HepG2 (cell line): ENCODE data around the gene VPS50. TPM values are rescaled to one million over a fixed set of nuclear protein-coding genes. Genes with fewer than 3 reads are reported as not detected.

Experiments used
- ATAC-seq: fragments of 200-7000 bp; cut with Tn5 transposase; 3 replicates; pipeline ENCODE4 v1.9.1; 2020; ENCODE audit warnings: mild to moderate bottlenecking, moderate library complexity
- BruUV-seq: library from RNA; stranded (reverse); fragments of 400-500 nt; replicated peaks from 2 replicates; lab custom pipeline; 2021; lab: Mats Ljungman, UMichigan
- CTCF ChIA-PET: fragments of 300-600 bp; formaldehyde crosslinking; extraction: SDS; loops from one replicate; lab custom pipeline; 2021; ENCODE audit warnings: low total read pairs, inconsistent platforms, low intra/inter-chr PET ratio; lab: Yijun Ruan, JAX
- POLR2A ChIA-PET: fragments of 350-600 bp; sonication (Branson Sonifier 250); formaldehyde crosslinking; loops from one replicate; lab custom pipeline; 2020; ENCODE audit warnings: antibody characterized with exemption, inconsistent platforms; lab: Yijun Ruan, JAX
- DNase-seq: peaks from one replicate; pipeline ENCODE4 v3.0.0-alpha.2; 2015; ENCODE audit warnings: low spot score
- FAIRE-seq: peaks from 3 replicates; lab custom pipeline; 2011; peaks lifted over from hg19 to GRCh38; lab: Jason Lieb, UNC
- H2AFZ ChIP-seq: one replicate; pipeline ENCODE4 v1.6.1; 2011; ENCODE audit warnings: low read length, inconsistent platforms
- H3K27ac ChIP-seq: fragments of 300-600 bp; 3 replicates; pipeline ENCODE4 v1.8.0; 2011; ENCODE audit warnings: mixed run types, mild to moderate bottlenecking, mixed read lengths, low read length, inconsistent platforms; ENCODE audit not compliant: insufficient read depth; ENCODE audit errors: extremely low read length
- H3K27me3 ChIP-seq, 2 experiments: fragments of 200-600 bp in 1 of 2; 2 replicates in 1 of 2; 3 replicates in 1 of 2; pipeline versions ENCODE4 v1.6.0 to v1.8.0; 2011; ENCODE audit warnings: low read length in 2 of 2, mild to moderate bottlenecking in 2 of 2, moderate library complexity in 2 of 2, inconsistent platforms in 1 of 2; ENCODE audit not compliant: insufficient read depth in 2 of 2, control insufficient read depth in 1 of 2
- H3K36me3 ChIP-seq, 2 experiments: fragments of 200-600 bp in 1 of 2; replicated peaks in 1 of 2; 2 replicates in 1 of 2; 3 replicates in 1 of 2; pipeline versions ENCODE4 v1.5.1 to v1.8.0; 2011; ENCODE audit warnings: low read length in 2 of 2, inconsistent platforms in 1 of 2; ENCODE audit not compliant: insufficient read depth in 2 of 2, control insufficient read depth in 1 of 2
- H3K4me1 ChIP-seq: 2 replicates; pipeline ENCODE4 v1.5.1; 2012; ENCODE audit warnings: low read length, inconsistent platforms; ENCODE audit not compliant: insufficient read depth
- H3K4me2 ChIP-seq: 2 replicates; pipeline ENCODE4 v1.6.0; 2011; ENCODE audit warnings: low read depth, low read length, inconsistent platforms
- H3K4me3 ChIP-seq, 3 experiments: fragments of 200-600 bp in 1 of 3; sonication (generic), shearing (Covaris generic) in 1 of 3; replicated peaks in 1 of 3; 2 replicates each; pipeline ENCODE4 v1.5.1; 2011 to 2016; ENCODE audit warnings: low read length in 3 of 3, inconsistent platforms in 2 of 3, low read depth in 2 of 3, mild to moderate bottlenecking in 2 of 3, control low read depth in 1 of 3, mixed read lengths in 1 of 3; ENCODE audit not compliant: insufficient read depth in 1 of 3
- H3K79me2 ChIP-seq: one replicate; pipeline ENCODE4 v1.6.1; 2011; ENCODE audit warnings: low read length, inconsistent platforms; ENCODE audit not compliant: insufficient read depth
- H3K9ac ChIP-seq: 2 replicates; pipeline ENCODE4 v1.6.0; 2011; ENCODE audit warnings: mild to moderate bottlenecking, low read depth, low read length, inconsistent platforms; ENCODE audit not compliant: insufficient read depth
- H3K9me3 ChIP-seq: 2 replicates; pipeline ENCODE4 v1.5.1; 2012; ENCODE audit warnings: mild to moderate bottlenecking, low read length
- H4K20me1 ChIP-seq: 2 replicates; pipeline ENCODE4 v1.6.0; 2011; ENCODE audit warnings: inconsistent platforms, mild to moderate bottlenecking, low read length, moderate library complexity; ENCODE audit not compliant: insufficient read depth
- BRD4 ChIP-seq: sonication (generic); formaldehyde crosslinking; IDR thresholded peaks from 2 replicates; pipeline ENCODE4 v1.4.0; 2020; ENCODE audit warnings: missing genetic modification reagents
- CHD4 ChIP-seq: fragments of 200-600 bp; sonication (generic); IDR thresholded peaks from 2 replicates; pipeline ENCODE4 v1.7.0; 2017; ENCODE audit warnings: mild to moderate bottlenecking, low read length, borderline replicate concordance
- EEA1 ChIP-seq: sonication (generic); formaldehyde crosslinking; IDR thresholded peaks from 2 replicates; pipeline ENCODE4 v1.5.1; 2020; ENCODE audit warnings: mild to moderate bottlenecking, missing genetic modification reagents, borderline replicate concordance
- GABPA ChIP-seq, 2 experiments: IDR thresholded peaks; 2 replicates each; pipeline ENCODE4 v1.6.1; 2011 to 2016; ENCODE audit warnings: low read depth in 2 of 2, low read length in 1 of 2, missing biosample characterization in 1 of 2, missing genetic modification characterization in 1 of 2
- HNF4G ChIP-seq, 2 experiments: sonication (generic) in 1 of 2; formaldehyde crosslinking in 1 of 2; IDR thresholded peaks; 2 replicates each; pipeline versions ENCODE4 v1.4.0 to v1.6.1; 2011 to 2020; ENCODE audit warnings: borderline replicate concordance in 2 of 2, low read depth in 2 of 2, mild to moderate bottlenecking in 2 of 2, low read length in 1 of 2, missing genetic modification reagents in 1 of 2, moderate library complexity in 1 of 2
- NR2F2 ChIP-seq: IDR thresholded peaks from 2 replicates; pipeline ENCODE4 v1.6.1; 2012; ENCODE audit warnings: low read depth, inconsistent platforms, borderline replicate concordance
- POLR2AphosphoS2 ChIP-seq: IDR thresholded peaks from 2 replicates; pipeline ENCODE4 v1.6.1; 2011; ENCODE audit warnings: low read depth, low read length, improper control_type of control experiment
- ZMAT3 ChIP-seq: sonication (generic); formaldehyde crosslinking; conservative IDR thresholded peaks from 2 replicates; pipeline ENCODE4 v1.7.0; 2021; ENCODE audit warnings: missing genetic modification reagents
- ZNF17 ChIP-seq: sonication (generic); formaldehyde crosslinking; IDR thresholded peaks from 2 replicates; pipeline ENCODE4 v1.5.0; 2020; ENCODE audit warnings: mild to moderate bottlenecking, missing genetic modification reagents
- ZNF670 ChIP-seq: sonication (generic); formaldehyde crosslinking; IDR thresholded peaks from 2 replicates; pipeline ENCODE4 v1.8.0; 2022; ENCODE audit warnings: mild to moderate bottlenecking, missing genetic modification reagents, borderline replicate concordance
- ZSCAN31 ChIP-seq: sonication (generic); formaldehyde crosslinking; IDR thresholded peaks from 2 replicates; pipeline ENCODE4 v1.5.0; 2020; ENCODE audit warnings: low read depth, mild to moderate bottlenecking, missing genetic modification reagents
- WGBS: methylation state at CpG from one replicate; pipeline ENCODE4 v1.1.6; 2017; ENCODE audit warnings: low lambda C conversion rate; 5-methylcytosine and 5-hydroxymethylcytosine counted together
- in situ Hi-C: cut with HindIII; loops from 2 replicates; pipeline ENCODE4 v1.10.0; 2017; ENCODE audit warnings: low pct_unique_long_range_greater_than_20kb; ENCODE audit not compliant: extremely low pct_ligation_motif_present
- intact Hi-C: fragments of 100-400 bp; cut with micrococcal nuclease; formaldehyde crosslinking; loops from one replicate; pipeline ENCODE4 v1.10.0; 2022; ENCODE audit not compliant: unreplicated experiment
- polyA plus RNA-seq, 8 experiments: library from polyadenylated mRNA; depleted of rRNA in 3 of 8; stranded (reverse) in 7 of 8; unstranded in 1 of 8; fragments of >200 nt; fragmentation: Illumina TruSeq in 4 of 8; extraction: Trizol in 4 of 8; gene quantifications; 2 replicates each; pipeline versions ENCODE4 v1.2.1 to v1.2.3, GENCODE V29; 2011 to 2016; ENCODE audit warnings: low read depth in 4 of 8, missing spikeins in 1 of 8, mixed read lengths in 1 of 8; ENCODE audit not compliant: insufficient read depth in 1 of 8
- total RNA-seq, 5 experiments: library from RNA; depleted of rRNA; stranded (reverse); fragments of >200 nt; fragmentation: Illumina TruSeq; extraction: Trizol; gene quantifications; 2 replicates each; pipeline ENCODE4 v1.2.3, GENCODE V29; 2016; ENCODE audit warnings: low read depth in 1 of 5
- TF ChIP-seq, protein P1 (sequence below): sonication (generic); formaldehyde crosslinking; IDR thresholded peaks from 2 replicates; pipeline ENCODE4 v1.5.0; 2020; ENCODE audit warnings: mild to moderate bottlenecking, missing genetic modification reagents
- TF ChIP-seq, protein P2 (sequence below): sonication (generic); formaldehyde crosslinking; IDR thresholded peaks from 2 replicates; pipeline ENCODE4 v1.5.0; 2020; ENCODE audit warnings: missing genetic modification reagents
- TF ChIP-seq, protein P3 (sequence below): sonication (generic); formaldehyde crosslinking; IDR thresholded peaks from 2 replicates; pipeline ENCODE4 v1.8.0; 2022; ENCODE audit warnings: mild to moderate bottlenecking, missing genetic modification reagents; ENCODE audit not compliant: insufficient replicate concordance

The VPS50 gene
- total and polyA plus RNA-seq, 2 of the 13 experiments (the other 11 are each of a cell fraction or from before 2014, with no cell fraction given), result 10.3 to 20.4 TPM

DNA sequence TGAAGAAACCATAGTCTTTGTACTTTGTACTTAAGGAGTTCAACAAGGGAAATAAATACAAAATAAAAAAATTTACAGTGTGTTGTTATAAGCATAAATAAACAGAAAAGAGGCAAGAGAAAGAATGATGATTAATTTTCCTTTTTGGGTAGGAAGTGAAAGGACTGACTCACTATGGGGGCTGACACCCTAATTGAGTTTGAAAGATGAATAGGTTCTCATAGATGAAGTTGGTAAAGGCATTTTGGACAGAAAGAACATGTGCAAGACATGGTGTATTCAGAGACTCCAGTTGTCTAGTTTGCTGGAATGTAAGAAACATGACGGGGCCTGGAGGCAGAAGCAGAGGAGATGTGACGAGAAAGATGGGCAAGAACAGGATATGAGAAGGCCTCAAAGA lies 83.7 kb downstream of the VPS50 start:
- no peak for DNase-seq
- Histone ChIP-seq H3K4me3 (no peak overlapping the region), H2AFZ (no peak overlapping the region), H3K79me2 (no peaks in the 10 kb centered on the region), H3K9ac (no peak overlapping the region), H3K27me3 (no peaks in the 10 kb centered on the region), H4K20me1 (no peaks in the 10 kb centered on the region), H3K4me2 (no peak overlapping the region), H3K4me1 (no peaks in the 10 kb centered on the region), H3K27ac (no peak overlapping the region), H3K36me3 (peaks cover 0 to 3% of the 10 kb centered on the region in 2 experiments; a peak in 2 of 5 replicates), H3K9me3 (no peaks in the 10 kb centered on the region)
- BruUV-seq, result no TSS peak
- 98% methylated on average over 2 of the region's 2 CpGs for WGBS
- in situ Hi-C loops (no loop called here), intact Hi-C loops (no loop called here)
- ChIA-PET CTCF (no interaction called here), POLR2A (no interaction called here)
- no peak for TF ChIP-seq CHD4
- no peak for ATAC-seq
- no peak for FAIRE-seq

DNA sequence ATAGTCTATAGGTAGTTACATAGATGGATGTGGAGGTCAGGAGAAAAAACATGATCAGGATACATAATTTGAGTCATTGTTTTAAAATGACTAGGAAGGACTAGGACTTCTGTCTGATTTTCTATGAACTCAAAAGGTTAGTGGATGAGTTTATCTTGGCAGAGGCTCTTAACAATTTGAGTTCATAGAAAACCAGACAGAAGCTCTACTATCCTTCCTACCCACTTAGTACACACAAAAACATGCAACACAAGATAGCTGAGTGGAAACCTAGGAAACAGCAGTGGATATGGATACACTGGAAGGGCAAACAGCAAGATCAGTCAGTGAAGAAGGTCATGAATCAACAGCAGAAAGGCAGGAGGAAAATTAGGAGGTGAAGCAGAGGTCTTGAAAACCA lies 84.6 kb downstream of the VPS50 start:
- DNase-seq (no peak), ATAC-seq (no peak), FAIRE-seq (no peak)
- POLR2A ChIA-PET, result no interaction called here
- Histone ChIP-seq H3K27ac (no peak overlapping the region), H3K4me2 (no peak overlapping the region), H3K9ac (no peak overlapping the region), H3K36me3 (peaks cover 0 to 3% of the 10 kb centered on the region in 2 experiments; a peak in 2 of 5 replicates), H3K4me1 (no peaks in the 10 kb centered on the region), H3K79me2 (no peaks in the 10 kb centered on the region), H2AFZ (no peak overlapping the region), H3K27me3 (no peaks in the 10 kb centered on the region), H3K9me3 (no peaks in the 10 kb centered on the region), H4K20me1 (no peaks in the 10 kb centered on the region), H3K4me3 (no peak overlapping the region)
- no TSS peak for BruUV-seq
- intact Hi-C loops (no loop called here), in situ Hi-C loops (no loop called here)
- CTCF ChIA-PET, result no interaction called here
- no peak for TF ChIP-seq EEA1 (CRISPR knock-in tag)
- TF ChIP-seq GABPA (IDR thresholded peaks at IDR 0.05; ENCODE audit: low read depth, low read length), result no peak
- no peak for TF ChIP-seq GABPA (CRISPR knock-in tag; IDR thresholded peaks at IDR 0.05; ENCODE audit: low read depth)
- no peak for TF ChIP-seq ZNF17
- no peak for TF ChIP-seq NR2F2
- TF ChIP-seq, protein P1, sequence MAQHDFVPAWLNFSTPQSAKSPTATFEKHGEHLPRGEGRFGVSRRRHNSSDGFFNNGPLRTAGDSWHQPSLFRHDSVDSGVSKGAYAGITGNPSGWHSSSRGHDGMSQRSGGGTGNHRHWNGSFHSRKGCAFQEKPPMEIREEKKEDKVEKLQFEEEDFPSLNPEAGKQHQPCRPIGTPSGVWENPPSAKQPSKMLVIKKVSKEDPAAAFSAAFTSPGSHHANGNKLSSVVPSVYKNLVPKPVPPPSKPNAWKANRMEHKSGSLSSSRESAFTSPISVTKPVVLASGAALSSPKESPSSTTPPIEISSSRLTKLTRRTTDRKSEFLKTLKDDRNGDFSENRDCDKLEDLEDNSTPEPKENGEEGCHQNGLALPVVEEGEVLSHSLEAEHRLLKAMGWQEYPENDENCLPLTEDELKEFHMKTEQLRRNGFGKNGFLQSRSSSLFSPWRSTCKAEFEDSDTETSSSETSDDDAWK (CRISPR knock-in tag), result no peak
- no peak for TF ChIP-seq BRD4
- TF ChIP-seq ZNF670 (CRISPR knock-in tag), result no peak
- TF ChIP-seq ZSCAN31 (CRISPR knock-in tag), result no peak
- TF ChIP-seq ZMAT3 (CRISPR knock-in tag), result no peak
- no peak for TF ChIP-seq POLR2AphosphoS2
- no peak for TF ChIP-seq HNF4G (IDR thresholded peaks at IDR 0.05; ENCODE audit: borderline replicate concordance, low read depth, low read length)
- no peak for TF ChIP-seq HNF4G (CRISPR knock-in tag; IDR thresholded peaks at IDR 0.05; ENCODE audit: borderline replicate concordance, low read depth)
- TF ChIP-seq, protein P2, sequence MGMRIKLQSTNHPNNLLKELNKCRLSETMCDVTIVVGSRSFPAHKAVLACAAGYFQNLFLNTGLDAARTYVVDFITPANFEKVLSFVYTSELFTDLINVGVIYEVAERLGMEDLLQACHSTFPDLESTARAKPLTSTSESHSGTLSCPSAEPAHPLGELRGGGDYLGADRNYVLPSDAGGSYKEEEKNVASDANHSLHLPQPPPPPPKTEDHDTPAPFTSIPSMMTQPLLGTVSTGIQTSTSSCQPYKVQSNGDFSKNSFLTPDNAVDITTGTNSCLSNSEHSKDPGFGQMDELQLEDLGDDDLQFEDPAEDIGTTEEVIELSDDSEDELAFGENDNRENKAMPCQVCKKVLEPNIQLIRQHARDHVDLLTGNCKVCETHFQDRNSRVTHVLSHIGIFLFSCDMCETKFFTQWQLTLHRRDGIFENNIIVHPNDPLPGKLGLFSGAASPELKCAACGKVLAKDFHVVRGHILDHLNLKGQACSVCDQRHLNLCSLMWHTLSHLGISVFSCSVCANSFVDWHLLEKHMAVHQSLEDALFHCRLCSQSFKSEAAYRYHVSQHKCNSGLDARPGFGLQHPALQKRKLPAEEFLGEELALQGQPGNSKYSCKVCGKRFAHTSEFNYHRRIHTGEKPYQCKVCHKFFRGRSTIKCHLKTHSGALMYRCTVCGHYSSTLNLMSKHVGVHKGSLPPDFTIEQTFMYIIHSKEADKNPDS (CRISPR knock-in tag), result no peak
- TF ChIP-seq, protein P3, sequence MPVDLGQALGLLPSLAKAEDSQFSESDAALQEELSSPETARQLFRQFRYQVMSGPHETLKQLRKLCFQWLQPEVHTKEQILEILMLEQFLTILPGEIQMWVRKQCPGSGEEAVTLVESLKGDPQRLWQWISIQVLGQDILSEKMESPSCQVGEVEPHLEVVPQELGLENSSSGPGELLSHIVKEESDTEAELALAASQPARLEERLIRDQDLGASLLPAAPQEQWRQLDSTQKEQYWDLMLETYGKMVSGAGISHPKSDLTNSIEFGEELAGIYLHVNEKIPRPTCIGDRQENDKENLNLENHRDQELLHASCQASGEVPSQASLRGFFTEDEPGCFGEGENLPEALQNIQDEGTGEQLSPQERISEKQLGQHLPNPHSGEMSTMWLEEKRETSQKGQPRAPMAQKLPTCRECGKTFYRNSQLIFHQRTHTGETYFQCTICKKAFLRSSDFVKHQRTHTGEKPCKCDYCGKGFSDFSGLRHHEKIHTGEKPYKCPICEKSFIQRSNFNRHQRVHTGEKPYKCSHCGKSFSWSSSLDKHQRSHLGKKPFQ (CRISPR knock-in tag), result no peak
